Glutamatergic neuron (in vitro differentiated cells): Measurements from ENCODE around the gene BCAT1. TPM values are rescaled to one million over a fixed set of nuclear protein-coding genes. Genes with fewer than 3 reads are reported as not detected.

Experiments
- DNase-seq: peaks from one replicate; pipeline ENCODE4 v3.0.0; 2022
- H3K27ac Mint-ChIP-seq: one replicate; pipeline ENCODE4 v1.8.0; 2020; ENCODE audit warnings: mild to moderate bottlenecking, mixed read lengths, inconsistent platforms; ENCODE audit not compliant: unreplicated experiment
- H3K27me3 Mint-ChIP-seq: one replicate; pipeline ENCODE4 v1.8.0; 2020; ENCODE audit warnings: mild to moderate bottlenecking, moderate library complexity, mixed read lengths, inconsistent platforms; ENCODE audit not compliant: unreplicated experiment
- H3K36me3 Mint-ChIP-seq: one replicate; pipeline ENCODE4 v1.8.0; 2020; ENCODE audit warnings: mild to moderate bottlenecking, mixed read lengths, inconsistent platforms; ENCODE audit not compliant: unreplicated experiment
- H3K4me1 Mint-ChIP-seq: one replicate; pipeline ENCODE4 v1.8.0; 2020; ENCODE audit warnings: mild to moderate bottlenecking, low read depth, mixed read lengths, inconsistent platforms; ENCODE audit not compliant: unreplicated experiment
- H3K4me3 Mint-ChIP-seq: one replicate; pipeline ENCODE4 v1.8.0; 2020; ENCODE audit warnings: mild to moderate bottlenecking, mixed read lengths, inconsistent platforms; ENCODE audit not compliant: unreplicated experiment
- H3K9me3 Mint-ChIP-seq: one replicate; pipeline ENCODE4 v1.8.0; 2020; ENCODE audit warnings: mild to moderate bottlenecking, moderate library complexity, mixed read lengths, inconsistent platforms; ENCODE audit not compliant: unreplicated experiment
- total RNA-seq: library from RNA; stranded (reverse); fragmentation: NEBNext Ultra II Directional; extraction: Animal tissue kit (Norgen Biotek cat#: 25700); gene quantifications from one replicate; pipeline ENCODE4 v1.2.1, GENCODE V29; 2021; ENCODE audit not compliant: unreplicated experiment
- TF ChIP-seq, protein P1 (sequence below): fragments of 200-600 bp; sonication (generic); IDR thresholded peaks from one replicate; pipeline ENCODE4 v1.5.0; 2021; ENCODE audit not compliant: partially characterized antibody, unreplicated experiment

BCAT1 gene
- total RNA-seq, 1 donor from 2014 or later = 401 TPM

DNA sequence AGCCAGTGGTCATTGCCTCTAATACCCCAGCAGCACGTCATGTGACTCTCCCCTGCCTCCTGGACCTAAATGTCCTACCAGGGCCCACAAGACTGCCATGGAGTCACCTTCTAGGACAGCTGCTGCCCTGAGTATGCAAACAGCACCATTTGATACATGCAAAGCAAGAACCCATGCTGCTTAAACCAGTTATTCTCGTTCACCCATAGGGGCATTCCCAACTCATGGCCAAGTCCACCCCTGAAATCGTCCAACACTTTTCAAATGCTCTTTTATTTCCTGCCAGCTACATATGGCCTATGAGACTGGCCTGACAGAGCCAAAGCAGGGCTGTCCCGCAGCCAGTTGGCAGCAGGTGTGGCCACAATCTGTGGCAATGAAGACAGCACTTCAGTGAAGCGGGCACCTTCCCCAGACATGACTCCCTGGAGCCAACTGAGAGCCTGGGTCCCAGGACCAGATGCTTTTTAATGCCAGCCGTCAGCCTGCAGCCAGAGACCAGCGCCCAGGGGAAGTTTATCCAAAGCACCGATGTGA lies 99.9 kb downstream of the BCAT1 start:
- no peak for DNase-seq
- H3K4me1 Mint-ChIP-seq = peaks cover 6% of the 10 kb centered on the region
- no peaks in the 10 kb centered on the region for H3K36me3 Mint-ChIP-seq
- H3K9me3 Mint-ChIP-seq = peaks cover 2% of the 10 kb centered on the region
- peaks cover 2% of the 10 kb centered on the region for H3K27me3 Mint-ChIP-seq
- no peak overlapping the region for H3K27ac Mint-ChIP-seq
- TF ChIP-seq, protein P1, sequence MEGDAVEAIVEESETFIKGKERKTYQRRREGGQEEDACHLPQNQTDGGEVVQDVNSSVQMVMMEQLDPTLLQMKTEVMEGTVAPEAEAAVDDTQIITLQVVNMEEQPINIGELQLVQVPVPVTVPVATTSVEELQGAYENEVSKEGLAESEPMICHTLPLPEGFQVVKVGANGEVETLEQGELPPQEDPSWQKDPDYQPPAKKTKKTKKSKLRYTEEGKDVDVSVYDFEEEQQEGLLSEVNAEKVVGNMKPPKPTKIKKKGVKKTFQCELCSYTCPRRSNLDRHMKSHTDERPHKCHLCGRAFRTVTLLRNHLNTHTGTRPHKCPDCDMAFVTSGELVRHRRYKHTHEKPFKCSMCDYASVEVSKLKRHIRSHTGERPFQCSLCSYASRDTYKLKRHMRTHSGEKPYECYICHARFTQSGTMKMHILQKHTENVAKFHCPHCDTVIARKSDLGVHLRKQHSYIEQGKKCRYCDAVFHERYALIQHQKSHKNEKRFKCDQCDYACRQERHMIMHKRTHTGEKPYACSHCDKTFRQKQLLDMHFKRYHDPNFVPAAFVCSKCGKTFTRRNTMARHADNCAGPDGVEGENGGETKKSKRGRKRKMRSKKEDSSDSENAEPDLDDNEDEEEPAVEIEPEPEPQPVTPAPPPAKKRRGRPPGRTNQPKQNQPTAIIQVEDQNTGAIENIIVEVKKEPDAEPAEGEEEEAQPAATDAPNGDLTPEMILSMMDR = no peak
- no peak overlapping the region for H3K4me3 Mint-ChIP-seq

GRCh38 chr12:24846689-24847088 lies 102.2 kb downstream of the BCAT1 start:
- Mint-ChIP-seq H3K36me3 (no peaks in the 10 kb centered on the region), H3K27me3 (peaks cover 3% of the 10 kb centered on the region), H3K4me1 (peaks cover 3% of the 10 kb centered on the region), H3K27ac (no peak overlapping the region), H3K9me3 (peaks cover 2% of the 10 kb centered on the region), H3K4me3 (no peak overlapping the region)
- no peak for DNase-seq
- TF ChIP-seq, protein P1 = no peak

- H3K9me3 Mint-ChIP-seq = peaks cover 2% of the 10 kb centered on the region
- no peak overlapping the region for H3K27ac Mint-ChIP-seq
- peaks cover 1% of the 10 kb centered on the region for H3K27me3 Mint-ChIP-seq
- H3K36me3 Mint-ChIP-seq = no peaks in the 10 kb centered on the region
- no peak for DNase-seq
- H3K4me1 Mint-ChIP-seq = peaks cover 3% of the 10 kb centered on the region
- TF ChIP-seq, protein P1 = no peak
- H3K4me3 Mint-ChIP-seq = no peak overlapping the region
These were observed 103.3 kb downstream of the BCAT1 start for GRCh38 chr12:24845615-24846014.

DNA sequence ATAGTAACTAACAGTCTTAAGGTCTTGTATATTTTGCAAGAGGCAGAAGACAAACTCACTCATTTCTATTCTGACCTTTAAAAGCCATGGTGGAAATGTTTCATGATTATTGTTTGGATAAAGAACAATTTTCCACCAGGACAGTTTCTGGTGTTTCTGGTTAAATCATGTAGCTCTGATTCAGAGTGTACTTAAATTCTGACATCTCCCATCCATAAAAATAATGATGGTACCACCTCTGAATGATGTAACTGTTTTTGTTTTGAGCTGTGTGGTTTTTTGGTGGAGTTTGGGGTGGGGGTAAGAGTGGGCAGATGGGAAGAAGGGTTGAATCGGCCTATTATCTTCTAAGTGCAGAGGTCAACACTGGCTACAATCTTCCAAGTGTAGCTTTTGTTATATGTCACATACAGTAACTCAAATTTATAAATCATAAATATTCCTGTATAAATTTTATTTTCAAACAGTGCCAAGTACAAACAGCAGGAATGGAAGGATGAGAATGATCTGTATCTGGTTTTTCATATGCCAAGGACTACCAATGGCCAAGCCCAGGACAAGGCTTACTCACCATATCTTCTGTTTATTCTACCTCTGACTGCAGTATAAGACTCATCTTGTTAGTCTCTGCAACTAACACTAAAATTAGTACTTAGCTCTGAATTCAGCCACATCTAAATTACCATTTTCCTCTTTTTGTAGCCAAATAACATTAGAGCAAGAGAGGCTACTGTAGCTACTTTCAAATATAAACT lies 108.7 kb downstream of the BCAT1 start:
- Mint-ChIP-seq H3K4me3 (no peak overlapping the region), H3K36me3 (no peaks in the 10 kb centered on the region), H3K27me3 (peaks cover 5% of the 10 kb centered on the region), H3K4me1 (peaks cover 6% of the 10 kb centered on the region), H3K9me3 (peaks cover 1% of the 10 kb centered on the region), H3K27ac (no peak overlapping the region)
- DNase-seq = no peak
- TF ChIP-seq, protein P1 = no peak

DNA sequence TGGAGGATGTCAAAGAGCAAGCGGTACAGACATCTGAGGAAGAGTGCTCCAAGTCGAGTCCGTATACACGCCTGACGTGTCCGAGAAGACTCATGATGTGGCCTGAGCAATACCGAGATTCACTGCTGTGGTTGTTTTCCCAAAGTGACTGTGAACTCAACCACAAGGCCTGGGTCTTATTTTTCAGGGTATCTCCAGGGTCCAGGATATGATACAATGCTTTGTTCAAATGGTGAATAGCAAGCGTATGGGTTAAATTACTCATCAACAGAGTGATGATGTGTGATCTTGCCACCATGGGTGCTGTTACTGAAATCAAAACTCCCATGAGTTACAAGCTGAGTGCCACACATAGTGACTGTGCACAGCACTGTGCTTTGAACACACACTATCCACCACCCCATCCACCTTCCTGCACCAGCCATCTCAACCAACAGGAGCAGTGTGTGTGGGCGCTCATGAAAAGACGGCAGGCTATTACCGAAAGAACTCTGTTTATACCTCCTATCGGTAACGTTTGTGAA lies 109.6 kb downstream of the BCAT1 start:
- H3K27me3 Mint-ChIP-seq = peaks cover 5% of the 10 kb centered on the region
- TF ChIP-seq, protein P1 = no peak
- H3K27ac Mint-ChIP-seq = peak overlapping the region; percentile 35

More for the DNA sequence above, 109.6 kb downstream of the BCAT1 start:
- Mint-ChIP-seq H3K36me3 (no peaks in the 10 kb centered on the region), H3K9me3 (peaks cover 1% of the 10 kb centered on the region), H3K4me3 (no peak overlapping the region), H3K4me1 (peaks cover 6% of the 10 kb centered on the region)
- no peak for DNase-seq
